GM18861 (cell line): ENCODE results near the gene FYB2.
"Not testable (repeated sequence)": the region's sequence is repeated elsewhere in the genome, so short reads cannot be mapped to it uniquely, and the experiment has no call there.

Experiments
- ATAC-seq: cut with Tn5 transposase; IDR thresholded peaks from one replicate; pipeline ENCODE4 v1.9.1; 2021; ENCODE audit not compliant: unreplicated experiment

Gene FYB2

GRCh38 chr1:56798053-56798471 is 21.1 kb downstream of the FYB2 start:
- no peak for ATAC-seq

GRCh38 chr1:56797065-56797685 is 22.0 kb downstream of the FYB2 start:
- no peak for ATAC-seq

- no peak for ATAC-seq
Measured at GRCh38 chr1:56795870-56796269, 23.3 kb downstream of the FYB2 start.

GRCh38 chr1:56790036-56790435 is 29.2 kb downstream of the FYB2 start:
- no peak for ATAC-seq

GRCh38 chr1:56788588-56788987 is 30.6 kb downstream of the FYB2 start:
- no peak for ATAC-seq

DNA sequence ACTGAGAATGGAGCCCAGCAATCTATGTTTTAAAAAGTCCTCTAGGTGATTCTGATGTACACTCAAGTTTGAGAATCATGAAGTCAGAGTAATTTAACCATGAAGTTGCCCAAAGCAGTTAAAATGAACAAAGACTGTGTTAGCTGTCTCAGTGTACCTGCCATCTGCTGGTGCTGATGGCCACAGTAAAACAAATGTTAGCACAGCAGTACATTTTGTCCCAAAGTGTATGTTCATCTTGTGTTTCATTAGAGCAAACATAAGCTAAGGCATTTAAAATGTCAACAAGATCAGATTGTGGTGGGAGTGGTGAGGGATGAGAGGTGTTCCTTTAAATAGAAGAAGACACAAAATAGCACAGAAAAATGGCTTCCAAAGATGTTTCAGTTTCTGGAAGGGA is 31.1 kb downstream of the FYB2 start:
- ATAC-seq: no peak

GRCh38 chr1:56787330-56787729 is 31.9 kb downstream of the FYB2 start:
- no peak for ATAC-seq

GRCh38 chr1:56782773-56783172 is 36.4 kb downstream of the FYB2 start:
- ATAC-seq: no peak

GRCh38 chr1:56780826-56781225 is 38.4 kb downstream of the FYB2 start:
- no peak for ATAC-seq

GRCh38 chr1:56780128-56780750 is 39.0 kb downstream of the FYB2 start:
- no peak for ATAC-seq

DNA sequence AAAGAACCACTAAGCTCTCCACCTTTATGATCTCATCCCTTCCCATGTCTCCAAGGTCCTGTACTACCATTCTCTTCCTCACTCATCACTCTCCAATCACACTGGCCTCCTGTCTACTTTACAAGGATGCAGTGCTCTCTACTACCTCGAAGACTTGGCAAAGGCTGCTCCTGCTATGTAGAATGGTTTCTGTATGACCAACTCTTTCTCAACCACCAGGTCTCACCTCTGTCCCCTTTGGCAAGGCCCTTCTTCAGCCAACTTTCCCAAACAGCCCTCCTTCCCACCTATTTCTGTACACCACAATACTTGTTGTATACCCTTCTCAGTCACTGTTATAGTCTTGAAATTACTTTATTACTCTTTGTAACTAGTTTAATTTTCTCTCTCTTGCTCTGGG is 41.2 kb downstream of the FYB2 start:
- no peak for ATAC-seq

DNA sequence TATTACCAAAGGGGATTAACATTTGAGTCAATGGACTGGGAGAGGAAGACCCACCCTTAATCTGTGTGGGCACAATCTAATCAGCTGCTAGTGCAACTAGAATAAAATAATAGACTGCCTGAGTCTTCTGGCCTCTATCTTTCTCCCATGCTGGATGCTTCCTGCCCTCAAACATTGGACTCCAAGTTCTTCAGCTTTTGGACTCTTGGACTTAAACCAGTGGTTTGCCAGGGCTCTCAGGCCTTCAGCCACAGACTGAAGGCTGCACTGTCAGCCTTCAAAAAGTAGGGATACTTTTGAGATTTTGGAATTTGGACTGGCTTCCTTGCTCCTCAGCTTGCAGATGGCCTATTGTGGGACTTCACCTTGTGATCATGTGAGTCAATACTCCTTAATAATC is 44.5 kb downstream of the FYB2 start:
- not testable (repeated sequence) for ATAC-seq

- ATAC-seq: peak; percentile 83
Measured at GRCh38 chr1:56774067-56774609, 45.1 kb downstream of the FYB2 start.

GRCh38 chr1:56773341-56774066 is 45.7 kb downstream of the FYB2 start:
- ATAC-seq: no peak

DNA sequence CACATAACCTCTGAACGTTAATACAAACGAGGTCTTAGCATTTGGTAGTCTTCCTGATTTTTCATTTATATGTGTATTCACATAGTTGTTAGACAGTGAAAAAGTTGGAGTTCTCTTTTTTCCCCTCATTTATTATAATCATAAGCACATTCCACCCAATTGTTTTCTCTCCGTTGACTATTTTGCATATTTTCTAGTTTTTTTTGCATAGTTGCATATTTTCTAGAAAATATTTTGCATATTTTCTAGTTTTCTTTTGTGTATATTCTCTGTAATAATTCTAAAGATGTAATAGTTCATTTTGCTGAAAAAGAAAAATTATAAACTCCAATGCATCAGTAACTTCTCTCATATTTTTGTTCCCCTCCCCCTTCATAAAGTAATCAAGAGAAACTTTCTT is 47.5 kb downstream of the FYB2 start:
- no peak for ATAC-seq

GRCh38 chr1:56758794-56759193 is 60.4 kb downstream of the FYB2 start:
- ATAC-seq: no peak

DNA sequence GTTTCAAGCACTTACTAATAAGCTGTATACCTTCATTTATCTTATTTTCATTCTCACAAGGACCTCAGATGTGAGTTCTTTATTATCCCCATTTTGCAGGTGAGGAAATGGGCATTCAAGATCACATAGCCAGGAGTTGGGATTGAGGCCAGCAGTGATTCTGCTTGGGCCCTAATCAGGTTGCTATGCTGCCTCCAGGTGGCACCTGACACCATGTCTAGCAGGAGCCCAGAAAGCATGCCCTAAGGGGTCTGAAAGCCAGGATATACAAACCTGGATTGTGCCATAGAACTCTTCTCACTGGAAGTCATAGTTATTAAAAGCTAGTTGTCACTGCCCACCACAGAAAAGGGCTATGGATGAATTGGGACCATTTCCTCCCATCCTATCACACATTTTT is 61.1 kb downstream of the FYB2 start:
- no peak for ATAC-seq

- ATAC-seq: no peak
Measured at GRCh38 chr1:56755911-56756310, 63.3 kb downstream of the FYB2 start.

DNA sequence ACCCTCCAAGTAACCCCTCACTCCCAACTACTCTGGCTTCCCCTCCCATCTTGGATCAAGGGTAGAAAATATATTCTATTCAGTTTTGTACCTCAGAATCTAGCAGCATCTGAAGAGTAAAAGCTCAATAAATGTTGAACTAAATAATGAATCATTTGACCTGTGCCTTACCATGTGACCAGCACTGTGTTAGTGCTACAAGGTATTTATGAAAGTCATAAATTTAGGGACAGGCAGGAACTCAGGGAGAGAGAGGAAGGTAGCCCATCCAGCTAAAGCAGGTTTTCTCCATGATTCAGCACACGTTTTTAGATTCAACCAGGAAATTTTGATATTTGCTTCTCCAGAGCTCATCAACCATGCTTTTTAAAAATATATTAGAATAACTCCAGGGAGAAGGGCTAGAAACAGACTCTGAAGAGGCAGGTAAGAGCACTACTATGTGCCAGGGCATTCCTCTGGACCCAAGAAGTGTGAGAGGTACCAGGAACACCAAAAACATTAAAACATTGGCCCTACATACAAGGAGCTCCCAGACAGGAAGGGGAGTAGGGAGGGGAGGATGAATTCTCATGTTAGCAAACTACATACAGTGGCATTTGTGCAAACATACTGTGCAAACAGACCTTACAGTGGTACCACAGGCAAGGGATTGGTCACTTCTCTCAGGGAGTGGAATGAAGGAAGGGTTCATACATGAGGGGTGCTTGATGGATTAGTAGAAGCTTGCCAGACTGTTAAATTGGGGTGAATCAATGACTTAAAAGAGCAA is 64.3 kb downstream of the FYB2 start:
- ATAC-seq: no peak

DNA sequence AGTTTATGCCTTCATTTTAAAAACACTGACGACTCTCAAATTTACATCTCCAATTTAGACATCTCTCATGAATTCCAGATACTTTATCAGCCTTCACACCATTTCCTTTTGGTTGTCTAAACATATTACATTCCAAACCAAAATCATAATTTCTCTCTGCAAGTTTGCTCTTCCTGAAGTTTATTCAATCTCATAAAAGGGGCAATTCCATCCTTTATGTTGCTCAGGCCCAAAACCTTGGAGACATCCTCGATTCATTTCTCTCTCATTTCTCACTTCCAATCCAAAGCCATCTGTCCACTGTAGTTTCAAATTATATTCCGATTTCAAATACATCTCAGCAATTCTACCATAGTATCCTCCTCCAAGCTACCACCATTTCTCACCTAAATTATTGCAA is 74.0 kb downstream of the FYB2 start:
- ATAC-seq: no peak

- no peak for ATAC-seq
Measured at GRCh38 chr1:56728964-56729363, 90.2 kb downstream of the FYB2 start.
